KOPT-K1 (cell line): ENCODE results near the gene HOXD10.

ENCODE experiments used
- H3K27ac ChIP-seq: fragments of 200-600 bp; sonication (generic); 2 replicates; pipeline ENCODE4 v1.5.1; 2016; ENCODE audit warnings: antibody characterized with exemption, mild to moderate bottlenecking, low read depth, low read length; ENCODE audit not compliant: poor library complexity, severe bottlenecking
- H3K36me3 ChIP-seq: fragments of 200-600 bp; sonication (generic); 2 replicates; pipeline ENCODE4 v1.5.1; 2017; ENCODE audit warnings: antibody characterized with exemption, mild to moderate bottlenecking, low read length, moderate library complexity; ENCODE audit not compliant: insufficient read depth
- H3K9me3 ChIP-seq: fragments of 200-600 bp; sonication (generic); 2 replicates; pipeline ENCODE4 v1.5.1; 2017; ENCODE audit warnings: antibody characterized with exemption, low read length, mild to moderate bottlenecking; ENCODE audit not compliant: insufficient read depth, poor library complexity, severe bottlenecking

The HOXD10 gene

DNA sequence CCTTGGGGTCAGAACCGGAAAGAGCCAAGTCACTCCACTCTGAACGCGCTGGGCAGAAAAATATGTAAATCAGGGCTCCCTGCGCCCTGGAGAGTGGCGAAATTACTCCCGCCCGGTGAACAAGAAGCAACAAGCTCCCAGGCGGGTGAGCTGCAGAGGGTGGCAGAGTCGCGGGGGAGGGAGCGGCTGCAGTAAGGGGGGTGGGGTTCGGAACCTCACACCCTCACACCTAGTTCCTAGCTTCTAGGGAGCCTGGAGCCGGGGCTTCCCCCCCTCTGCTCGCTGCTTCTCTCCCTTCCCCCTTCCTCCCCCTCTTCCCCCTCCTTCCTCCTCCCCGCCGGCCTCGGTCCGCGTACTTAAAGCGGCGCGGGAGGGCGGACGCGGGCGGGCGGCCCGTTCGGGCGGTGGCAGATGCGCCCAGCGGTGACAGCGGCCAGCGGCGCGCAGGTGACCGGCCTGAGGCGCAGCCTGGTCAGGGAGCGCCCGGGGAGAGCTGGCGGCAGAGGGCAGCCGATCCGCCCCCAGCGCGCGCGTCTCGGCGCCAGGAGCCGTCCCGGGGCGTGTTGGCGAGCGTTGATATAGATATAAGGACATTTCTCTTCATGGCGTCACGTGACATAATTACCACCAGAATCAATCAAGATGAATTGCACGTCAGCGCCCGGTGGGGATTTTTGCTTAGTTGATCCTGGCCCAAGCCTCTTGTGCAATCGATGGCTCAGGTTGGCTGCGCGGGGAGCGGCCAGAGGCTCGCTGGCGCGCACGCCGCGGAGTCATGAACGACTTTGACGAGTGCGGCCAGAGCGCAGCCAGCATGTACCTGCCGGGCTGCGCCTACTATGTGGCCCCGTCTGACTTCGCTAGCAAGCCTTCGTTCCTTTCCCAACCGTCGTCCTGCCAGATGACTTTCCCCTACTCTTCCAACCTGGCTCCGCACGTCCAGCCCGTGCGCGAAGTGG lies 9.7 kb upstream of the HOXD10 start, which contains the start of gene HOXD11:
TSS of gene HOXD11 (plus strand) at position 700 of the 959 bp plus-strand sequence. CDS start at position 776, 76 bp downstream.
- no peak within 1 kb of the TSS for H3K27ac ChIP-seq
- H3K9me3 ChIP-seq, result no peaks in the 10 kb centered on the region

GRCh38 chr2:176107731-176108181 lies 8.8 kb upstream of the HOXD10 start:
- H3K9me3 ChIP-seq, result no peaks in the 10 kb centered on the region
- H3K27ac ChIP-seq, result no peak overlapping the region
- no peaks in the 10 kb centered on the region for H3K36me3 ChIP-seq

More for the DNA sequence above, 9.7 kb upstream of the HOXD10 start, which contains the start of gene HOXD11:
- no peaks in the 10 kb centered on the region for H3K36me3 ChIP-seq

GRCh38 chr2:176109192-176109901 lies 7.2 kb upstream of the HOXD10 start:
- no peak overlapping the region for H3K27ac ChIP-seq
- H3K36me3 ChIP-seq, result no peaks in the 10 kb centered on the region
- H3K9me3 ChIP-seq, result no peaks in the 10 kb centered on the region

GRCh38 chr2:176109946-176110345 lies 6.6 kb upstream of the HOXD10 start:
- H3K9me3 ChIP-seq, result no peaks in the 10 kb centered on the region
- H3K36me3 ChIP-seq, result no peaks in the 10 kb centered on the region
- no peak overlapping the region for H3K27ac ChIP-seq

GRCh38 chr2:176110415-176111308 lies 5.9 kb upstream of the HOXD10 start:
- H3K27ac ChIP-seq, result no peak overlapping the region
- no peaks in the 10 kb centered on the region for H3K9me3 ChIP-seq
- no peaks in the 10 kb centered on the region for H3K36me3 ChIP-seq

GRCh38 chr2:176111309-176111663 lies 5.3 kb upstream of the HOXD10 start:
- Histone ChIP-seq H3K9me3 (no peaks in the 10 kb centered on the region), H3K36me3 (no peaks in the 10 kb centered on the region), H3K27ac (no peak overlapping the region)

GRCh38 chr2:176111846-176112374 lies 4.7 kb upstream of the HOXD10 start:
- H3K36me3 ChIP-seq, result no peaks in the 10 kb centered on the region
- no peak overlapping the region for H3K27ac ChIP-seq
- H3K9me3 ChIP-seq, result no peaks in the 10 kb centered on the region

DNA sequence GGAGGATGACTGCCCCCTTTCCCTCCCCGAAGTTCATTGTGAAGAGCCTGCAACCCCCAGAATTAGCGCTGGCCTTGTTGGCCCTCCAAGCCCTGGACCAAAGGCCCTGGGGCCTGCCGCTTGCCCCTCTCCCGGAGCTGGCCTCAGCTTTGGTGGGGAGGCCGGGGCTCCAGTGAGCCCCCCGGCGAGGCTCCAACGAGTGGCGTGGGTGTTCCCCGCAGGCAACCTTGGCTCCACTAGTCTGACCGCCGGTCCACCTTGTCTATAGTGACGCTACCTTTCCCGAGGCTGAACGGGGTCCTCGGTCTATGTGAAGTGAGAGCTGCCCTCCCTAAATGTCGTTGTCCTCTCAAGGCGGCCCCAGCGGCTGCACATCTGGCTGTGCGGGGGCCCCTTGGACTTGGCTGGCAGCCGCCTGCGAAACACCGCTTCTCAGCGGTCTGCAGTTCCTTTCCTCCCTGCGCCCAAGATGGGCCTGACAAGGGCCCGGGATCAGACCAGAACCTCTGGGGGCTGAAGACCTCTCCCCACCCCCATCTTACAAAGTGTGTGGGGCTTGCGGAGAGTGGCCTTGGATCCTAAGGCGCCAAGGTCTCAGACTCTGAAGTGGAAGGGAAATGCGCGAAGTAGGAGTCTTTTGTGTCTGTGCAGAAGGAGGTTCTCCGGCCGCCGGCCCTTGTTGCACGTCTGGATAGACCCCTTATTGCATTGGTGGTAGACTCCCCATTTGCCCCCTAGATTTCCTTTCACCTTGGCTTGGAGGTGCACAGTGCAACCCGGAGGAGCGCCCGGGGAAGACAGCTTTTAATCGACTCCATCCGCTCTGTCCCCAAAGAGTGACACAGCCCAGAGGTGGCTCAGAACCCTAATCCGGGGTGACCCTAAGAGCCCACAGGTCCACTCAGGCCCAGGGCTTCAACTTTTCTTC lies 3.9 kb upstream of the HOXD10 start:
- H3K9me3 ChIP-seq, result no peaks in the 10 kb centered on the region
- H3K27ac ChIP-seq, result no peak overlapping the region
- no peaks in the 10 kb centered on the region for H3K36me3 ChIP-seq

DNA sequence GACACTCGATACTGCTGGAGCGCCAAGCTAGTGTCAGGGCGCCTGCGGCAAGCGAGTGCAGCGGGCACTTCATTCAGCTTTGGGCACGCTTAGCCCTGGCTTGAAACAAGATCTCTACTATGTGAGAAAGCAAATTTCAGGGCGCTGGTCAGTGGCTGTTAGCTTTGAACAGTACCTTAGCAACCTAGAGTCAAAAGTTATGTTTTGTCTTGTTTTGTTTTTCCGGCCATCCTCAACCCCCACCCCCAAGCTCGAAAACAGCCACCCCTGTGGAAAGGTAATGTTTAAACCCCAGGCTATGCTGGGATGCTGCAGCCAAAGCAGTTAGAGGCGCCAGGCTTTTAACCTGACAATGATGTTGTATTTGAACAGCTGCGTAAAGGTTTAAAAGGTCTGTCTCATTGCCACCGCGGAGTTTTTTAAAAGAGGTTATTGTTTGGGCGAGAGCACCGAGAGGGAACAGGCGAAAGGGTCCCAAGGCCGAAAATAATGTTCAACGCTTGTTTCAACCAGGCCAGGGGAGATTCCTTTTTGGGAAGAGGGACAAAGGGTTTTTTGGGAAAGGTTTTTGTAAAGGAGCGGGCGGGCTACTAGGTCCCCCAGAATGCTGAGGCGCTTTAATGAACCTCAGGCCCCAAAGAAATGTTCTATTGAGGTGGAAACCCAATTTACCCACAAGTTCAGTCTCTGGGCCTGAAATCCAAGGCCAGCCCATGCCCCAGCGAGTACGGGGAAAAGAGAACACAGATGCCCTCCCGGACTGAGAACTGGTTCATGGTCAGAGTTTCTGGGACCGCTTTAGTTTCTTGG lies 2.3 kb upstream of the HOXD10 start:
- H3K36me3 ChIP-seq, result no peaks in the 10 kb centered on the region
- no peak overlapping the region for H3K27ac ChIP-seq
- no peaks in the 10 kb centered on the region for H3K9me3 ChIP-seq

GRCh38 chr2:176114930-176115625 lies 1.5 kb upstream of the HOXD10 start:
- no peaks in the 10 kb centered on the region for H3K36me3 ChIP-seq
- H3K9me3 ChIP-seq, result no peaks in the 10 kb centered on the region
- no peak overlapping the region for H3K27ac ChIP-seq

GRCh38 chr2:176117162-176117822 lies 714 bp downstream of the HOXD10 start:
- H3K27ac ChIP-seq, result no peak overlapping the region
- no peaks in the 10 kb centered on the region for H3K36me3 ChIP-seq
- no peaks in the 10 kb centered on the region for H3K9me3 ChIP-seq

- Histone ChIP-seq H3K9me3 (no peaks in the 10 kb centered on the region), H3K36me3 (no peaks in the 10 kb centered on the region), H3K27ac (no peak overlapping the region)
These were observed 1.3 kb downstream of the HOXD10 start for GRCh38 chr2:176117823-176118371.
